ENCODE data around the gene XYLB. TPM values are rescaled to one million over a fixed set of nuclear protein-coding genes. Genes with fewer than 3 reads are reported as not detected.

The XYLB gene
- total and polyA plus RNA-seq, 4 donors, result 4.0 to 7.5 (median 6.4) TPM

GRCh38 chr3:38360345-38360744 lies 13.8 kb downstream of the XYLB start:
- Histone ChIP-seq H3K36me3 (ENCODE audit: control insufficient read depth, insufficient read depth, low read length) (peaks cover 11% of the 10 kb centered on the region), H3K27ac (ENCODE audit: low read depth, low read length) (no peak overlapping the region), H3K4me3 (ENCODE audit: low read depth, low read length) (no peak overlapping the region), H3K4me1 (ENCODE audit: control insufficient read depth, insufficient read depth, low read length) (no peaks in the 10 kb centered on the region), H3K9me3 (ENCODE audit: control insufficient read depth, insufficient read depth, low read length) (no peaks in the 10 kb centered on the region), H3K27me3 (ENCODE audit: control insufficient read depth, insufficient read depth, low read length) (no peaks in the 10 kb centered on the region)
- no peak for DNase-seq (ENCODE audit: low read depth in 4 of 6, low spot score in 6 of 6)
- WGBS (ENCODE audit: insufficient coverage), result 100% methylated on average over 3 of the region's 3 CpGs

DNA sequence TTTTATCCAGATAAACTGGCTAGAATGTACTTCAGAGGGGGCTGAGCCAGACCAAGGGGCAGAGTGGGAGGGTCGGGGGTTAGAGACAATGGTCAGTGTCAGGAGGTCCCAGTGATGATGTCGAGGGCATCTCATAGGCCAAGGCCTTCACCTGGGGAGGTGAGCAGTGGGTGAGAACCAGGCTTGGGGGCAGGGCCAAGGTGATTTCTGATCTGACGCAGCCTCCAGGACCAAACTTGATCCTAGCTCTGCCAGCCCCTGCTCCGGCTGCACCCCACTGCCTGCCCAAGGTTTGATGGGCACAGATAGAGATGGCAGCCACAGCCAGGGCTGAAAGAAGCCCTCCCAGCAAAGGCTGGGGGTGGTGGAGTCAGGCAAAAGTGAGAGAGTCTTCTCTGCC lies 14.9 kb downstream of the XYLB start:
- H3K27ac ChIP-seq (ENCODE audit: low read depth, low read length), result no peak overlapping the region
- H3K4me3 ChIP-seq (ENCODE audit: low read depth, low read length), result no peak overlapping the region
- 69% methylated on average over 4 of the region's 4 CpGs for WGBS (ENCODE audit: insufficient coverage)
- H3K36me3 ChIP-seq (ENCODE audit: control insufficient read depth, insufficient read depth, low read length), result peaks cover 16% of the 10 kb centered on the region
- H3K4me1 ChIP-seq (ENCODE audit: control insufficient read depth, insufficient read depth, low read length), result no peaks in the 10 kb centered on the region
- no peaks in the 10 kb centered on the region for H3K27me3 ChIP-seq (ENCODE audit: control insufficient read depth, insufficient read depth, low read length)
- H3K9me3 ChIP-seq (ENCODE audit: control insufficient read depth, insufficient read depth, low read length), result no peaks in the 10 kb centered on the region
- DNase-seq (ENCODE audit: low read depth in 4 of 6, low spot score in 6 of 6), result no peak

DNA sequence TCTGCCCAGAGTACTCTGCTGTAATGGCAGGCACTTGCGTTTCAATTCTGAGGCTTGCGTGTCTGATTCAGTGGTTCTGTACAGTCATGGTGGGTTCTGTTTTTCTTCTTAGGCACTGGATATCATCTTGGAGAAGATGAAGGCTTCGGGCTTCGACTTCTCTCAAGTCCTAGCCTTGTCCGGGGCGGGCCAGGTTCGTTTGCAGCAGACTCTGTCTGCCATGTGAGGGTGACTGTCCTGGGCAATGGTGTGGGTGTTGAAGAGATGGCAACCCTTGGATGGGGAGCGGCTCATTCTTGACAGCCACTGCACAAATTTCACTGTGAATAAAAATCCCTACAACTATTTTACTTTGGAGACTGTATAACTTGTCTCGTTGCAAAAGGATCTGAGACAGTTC lies 16.2 kb downstream of the XYLB start:
- no peaks in the 10 kb centered on the region for H3K9me3 ChIP-seq (ENCODE audit: control insufficient read depth, insufficient read depth, low read length)
- no peaks in the 10 kb centered on the region for H3K4me1 ChIP-seq (ENCODE audit: control insufficient read depth, insufficient read depth, low read length)
- no peak overlapping the region for H3K27ac ChIP-seq (ENCODE audit: low read depth, low read length)
- 96% methylated on average over 6 of the region's 9 CpGs for WGBS (ENCODE audit: insufficient coverage)
- peaks cover 16% of the 10 kb centered on the region for H3K36me3 ChIP-seq (ENCODE audit: control insufficient read depth, insufficient read depth, low read length)
- no peak overlapping the region for H3K4me3 ChIP-seq (ENCODE audit: low read depth, low read length)
- no peak for DNase-seq (ENCODE audit: low read depth in 4 of 6, low spot score in 6 of 6)
- no peaks in the 10 kb centered on the region for H3K27me3 ChIP-seq (ENCODE audit: control insufficient read depth, insufficient read depth, low read length)

GRCh38 chr3:38364721-38365400 lies 18.3 kb downstream of the XYLB start:
- H3K27me3 ChIP-seq (ENCODE audit: control insufficient read depth, insufficient read depth, low read length), result no peaks in the 10 kb centered on the region
- H3K9me3 ChIP-seq (ENCODE audit: control insufficient read depth, insufficient read depth, low read length), result no peaks in the 10 kb centered on the region
- no peak overlapping the region for H3K27ac ChIP-seq (ENCODE audit: low read depth, low read length)
- H3K36me3 ChIP-seq (ENCODE audit: control insufficient read depth, insufficient read depth, low read length), result peaks cover 22% of the 10 kb centered on the region
- H3K4me3 ChIP-seq (ENCODE audit: low read depth, low read length), result no peak overlapping the region
- 97% methylated on average over 5 of the region's 6 CpGs for WGBS (ENCODE audit: insufficient coverage)
- DNase-seq (ENCODE audit: low read depth in 4 of 6, low spot score in 6 of 6), result no peak
- no peaks in the 10 kb centered on the region for H3K4me1 ChIP-seq (ENCODE audit: control insufficient read depth, insufficient read depth, low read length)

GRCh38 chr3:38365469-38366062 lies 19.0 kb downstream of the XYLB start:
- H3K4me3 ChIP-seq (ENCODE audit: low read depth, low read length), result no peak overlapping the region
- H3K27ac ChIP-seq (ENCODE audit: low read depth, low read length), result no peak overlapping the region
- H3K4me1 ChIP-seq (ENCODE audit: control insufficient read depth, insufficient read depth, low read length), result no peaks in the 10 kb centered on the region
- H3K36me3 ChIP-seq (ENCODE audit: control insufficient read depth, insufficient read depth, low read length), result peaks cover 24% of the 10 kb centered on the region
- H3K27me3 ChIP-seq (ENCODE audit: control insufficient read depth, insufficient read depth, low read length), result no peaks in the 10 kb centered on the region
- DNase-seq (ENCODE audit: low read depth in 4 of 6, low spot score in 6 of 6), result no peak
- WGBS (ENCODE audit: insufficient coverage), result 96% methylated on average over 11 of the region's 13 CpGs
- no peaks in the 10 kb centered on the region for H3K9me3 ChIP-seq (ENCODE audit: control insufficient read depth, insufficient read depth, low read length)

GRCh38 chr3:38366082-38366481 lies 19.5 kb downstream of the XYLB start:
- Histone ChIP-seq H3K27me3 (ENCODE audit: control insufficient read depth, insufficient read depth, low read length) (no peaks in the 10 kb centered on the region), H3K4me1 (ENCODE audit: control insufficient read depth, insufficient read depth, low read length) (no peaks in the 10 kb centered on the region), H3K27ac (ENCODE audit: low read depth, low read length) (no peak overlapping the region), H3K4me3 (ENCODE audit: low read depth, low read length) (no peak overlapping the region), H3K36me3 (ENCODE audit: control insufficient read depth, insufficient read depth, low read length) (peaks cover 29% of the 10 kb centered on the region), H3K9me3 (ENCODE audit: control insufficient read depth, insufficient read depth, low read length) (no peaks in the 10 kb centered on the region)
- 97% methylated on average over 3 of the region's 3 CpGs for WGBS (ENCODE audit: insufficient coverage)
- no peak for DNase-seq (ENCODE audit: low read depth in 4 of 6, low spot score in 6 of 6)

GRCh38 chr3:38367779-38368178 lies 21.2 kb downstream of the XYLB start:
- Histone ChIP-seq H3K4me1 (ENCODE audit: control insufficient read depth, insufficient read depth, low read length) (no peaks in the 10 kb centered on the region), H3K27me3 (ENCODE audit: control insufficient read depth, insufficient read depth, low read length) (no peaks in the 10 kb centered on the region), H3K9me3 (ENCODE audit: control insufficient read depth, insufficient read depth, low read length) (no peaks in the 10 kb centered on the region), H3K4me3 (ENCODE audit: low read depth, low read length) (no peak overlapping the region), H3K36me3 (ENCODE audit: control insufficient read depth, insufficient read depth, low read length) (peaks cover 28% of the 10 kb centered on the region), H3K27ac (ENCODE audit: low read depth, low read length) (no peak overlapping the region)
- WGBS (ENCODE audit: insufficient coverage), result 43% methylated on average over 1 of the region's 3 CpGs
- DNase-seq (ENCODE audit: low read depth in 4 of 6, low spot score in 6 of 6), result no peak

DNA sequence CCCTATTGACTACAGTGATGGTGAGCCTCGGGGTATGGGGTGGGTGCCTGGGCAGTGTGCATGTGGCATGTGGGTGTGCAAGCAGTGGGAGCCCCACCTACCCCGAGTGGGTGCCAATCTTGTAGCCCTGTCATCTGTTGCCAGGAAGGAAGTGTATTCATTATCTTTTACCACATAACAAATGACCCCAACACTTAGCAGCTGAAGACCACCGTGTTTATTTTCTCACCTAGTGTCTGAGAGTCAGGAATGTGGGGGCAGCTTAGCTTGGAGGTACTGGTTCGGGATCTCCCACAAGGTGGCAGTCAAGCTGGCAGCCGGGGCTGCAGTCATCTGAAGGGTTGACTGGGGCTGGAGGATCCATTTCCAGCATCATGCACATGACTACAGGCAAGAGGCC lies 21.7 kb downstream of the XYLB start:
- Histone ChIP-seq H3K27ac (ENCODE audit: low read depth, low read length) (no peak overlapping the region), H3K4me3 (ENCODE audit: low read depth, low read length) (no peak overlapping the region), H3K4me1 (ENCODE audit: control insufficient read depth, insufficient read depth, low read length) (no peaks in the 10 kb centered on the region), H3K27me3 (ENCODE audit: control insufficient read depth, insufficient read depth, low read length) (no peaks in the 10 kb centered on the region), H3K36me3 (ENCODE audit: control insufficient read depth, insufficient read depth, low read length) (peaks cover 28% of the 10 kb centered on the region), H3K9me3 (ENCODE audit: control insufficient read depth, insufficient read depth, low read length) (no peaks in the 10 kb centered on the region)
- no CpG with 5 or more reads among the region's 5 CpGs for WGBS (ENCODE audit: insufficient coverage)
- DNase-seq (ENCODE audit: low read depth in 4 of 6, low spot score in 6 of 6), result no peak

GRCh38 chr3:38369186-38369585 lies 22.6 kb downstream of the XYLB start:
- DNase-seq (ENCODE audit: low read depth in 4 of 6, low spot score in 6 of 6), result no peak
- H3K36me3 ChIP-seq (ENCODE audit: control insufficient read depth, insufficient read depth, low read length), result peaks cover 34% of the 10 kb centered on the region
- 98% methylated on average over 3 of the region's 3 CpGs for WGBS (ENCODE audit: insufficient coverage)
- no peak overlapping the region for H3K4me3 ChIP-seq (ENCODE audit: low read depth, low read length)
- no peaks in the 10 kb centered on the region for H3K27me3 ChIP-seq (ENCODE audit: control insufficient read depth, insufficient read depth, low read length)
- H3K9me3 ChIP-seq (ENCODE audit: control insufficient read depth, insufficient read depth, low read length), result no peaks in the 10 kb centered on the region
- no peaks in the 10 kb centered on the region for H3K4me1 ChIP-seq (ENCODE audit: control insufficient read depth, insufficient read depth, low read length)
- H3K27ac ChIP-seq (ENCODE audit: low read depth, low read length), result no peak overlapping the region

DNA sequence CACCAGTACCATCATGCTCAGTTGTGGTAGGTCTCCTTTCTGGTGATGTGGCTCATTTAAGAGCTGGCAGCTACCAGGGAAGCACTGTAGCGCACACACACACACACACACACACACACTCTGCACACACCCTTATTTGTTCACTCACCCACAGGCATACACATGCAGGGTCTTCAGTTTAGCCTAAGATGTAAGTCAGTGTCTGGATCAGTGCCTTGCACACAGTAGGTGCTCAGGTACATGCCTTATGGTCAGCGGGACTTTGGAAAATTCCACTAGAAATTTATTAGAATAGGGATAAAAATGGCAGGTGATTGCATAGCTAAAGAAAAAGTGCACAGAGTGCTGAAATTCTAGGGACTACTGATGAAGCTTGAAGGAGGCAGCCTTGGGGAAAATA lies 23.6 kb downstream of the XYLB start:
- Histone ChIP-seq H3K27ac (ENCODE audit: low read depth, low read length) (no peak overlapping the region), H3K27me3 (ENCODE audit: control insufficient read depth, insufficient read depth, low read length) (no peaks in the 10 kb centered on the region), H3K4me1 (ENCODE audit: control insufficient read depth, insufficient read depth, low read length) (no peaks in the 10 kb centered on the region), H3K4me3 (ENCODE audit: low read depth, low read length) (no peak overlapping the region), H3K9me3 (ENCODE audit: control insufficient read depth, insufficient read depth, low read length) (no peaks in the 10 kb centered on the region), H3K36me3 (ENCODE audit: control insufficient read depth, insufficient read depth, low read length) (peaks cover 38% of the 10 kb centered on the region)
- WGBS (ENCODE audit: insufficient coverage), result 100% methylated on average over 1 of the region's 2 CpGs
- no peak for DNase-seq (ENCODE audit: low read depth in 4 of 6, low spot score in 6 of 6)
